Measurements from ENCODE around the gene MGAT5B.

The MGAT5B gene

DNA sequence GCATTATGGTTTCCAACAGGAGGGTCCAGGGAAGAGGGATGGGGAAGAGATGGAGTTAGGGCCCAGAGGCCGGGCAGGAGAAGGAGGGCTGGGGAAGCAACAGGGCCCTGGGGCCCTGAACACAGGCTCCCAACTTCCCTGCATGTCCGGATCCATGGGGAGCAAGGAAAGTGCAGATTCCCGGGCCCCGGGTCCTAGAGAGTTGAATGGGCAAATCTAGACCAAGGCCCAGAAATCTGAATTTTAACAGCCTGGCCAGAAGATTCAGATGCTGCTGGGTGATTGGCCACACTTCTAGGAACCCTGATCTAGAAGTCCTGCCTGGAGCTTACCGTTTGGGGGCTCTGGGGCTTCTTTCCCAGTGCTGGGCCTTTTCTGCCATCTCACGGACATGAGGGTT, 13.2 kb downstream of the MGAT5B start:
- DNase-seq, result no peak

- no peak for DNase-seq
These were observed 13.8 kb downstream of the MGAT5B start for GRCh38 chr17:76881966-76882365.

DNA sequence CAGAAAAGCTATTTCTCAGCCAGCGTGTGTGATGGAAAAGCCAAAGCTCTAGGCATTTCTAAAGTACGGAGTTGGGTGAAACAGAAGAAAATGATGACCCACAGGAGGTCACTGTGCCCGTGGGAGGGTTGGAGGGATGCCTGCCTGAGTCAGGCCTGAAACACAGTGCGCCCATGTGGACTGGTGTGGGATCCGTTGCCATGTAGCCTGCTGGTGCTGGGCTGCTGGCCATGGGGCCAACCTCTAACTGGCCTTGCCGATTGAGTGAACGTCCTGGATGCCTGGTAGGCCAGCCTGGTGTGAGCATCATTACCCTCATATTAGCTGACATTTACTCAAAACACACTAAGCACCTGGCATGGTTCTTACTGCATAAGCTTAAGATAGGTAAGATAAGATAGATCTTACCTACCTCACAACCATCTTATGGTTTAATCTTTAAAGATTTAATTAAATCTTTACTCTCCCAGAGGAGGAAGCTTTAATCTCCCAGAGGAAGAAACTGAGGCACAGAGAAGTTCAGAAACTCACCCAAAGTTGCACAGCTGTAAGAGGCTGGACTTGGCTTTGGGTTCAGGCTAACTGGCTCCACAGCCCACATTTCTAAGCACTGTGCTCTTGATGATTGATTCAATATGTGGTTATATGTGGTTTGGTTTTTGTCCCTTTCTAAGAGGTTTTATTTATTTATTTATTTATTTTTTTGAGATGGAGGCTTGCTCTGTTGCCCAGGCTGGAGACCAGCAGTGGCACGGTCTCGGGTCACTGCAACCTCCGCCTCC, 15.7 kb downstream of the MGAT5B start:
- no peak for DNase-seq

DNA sequence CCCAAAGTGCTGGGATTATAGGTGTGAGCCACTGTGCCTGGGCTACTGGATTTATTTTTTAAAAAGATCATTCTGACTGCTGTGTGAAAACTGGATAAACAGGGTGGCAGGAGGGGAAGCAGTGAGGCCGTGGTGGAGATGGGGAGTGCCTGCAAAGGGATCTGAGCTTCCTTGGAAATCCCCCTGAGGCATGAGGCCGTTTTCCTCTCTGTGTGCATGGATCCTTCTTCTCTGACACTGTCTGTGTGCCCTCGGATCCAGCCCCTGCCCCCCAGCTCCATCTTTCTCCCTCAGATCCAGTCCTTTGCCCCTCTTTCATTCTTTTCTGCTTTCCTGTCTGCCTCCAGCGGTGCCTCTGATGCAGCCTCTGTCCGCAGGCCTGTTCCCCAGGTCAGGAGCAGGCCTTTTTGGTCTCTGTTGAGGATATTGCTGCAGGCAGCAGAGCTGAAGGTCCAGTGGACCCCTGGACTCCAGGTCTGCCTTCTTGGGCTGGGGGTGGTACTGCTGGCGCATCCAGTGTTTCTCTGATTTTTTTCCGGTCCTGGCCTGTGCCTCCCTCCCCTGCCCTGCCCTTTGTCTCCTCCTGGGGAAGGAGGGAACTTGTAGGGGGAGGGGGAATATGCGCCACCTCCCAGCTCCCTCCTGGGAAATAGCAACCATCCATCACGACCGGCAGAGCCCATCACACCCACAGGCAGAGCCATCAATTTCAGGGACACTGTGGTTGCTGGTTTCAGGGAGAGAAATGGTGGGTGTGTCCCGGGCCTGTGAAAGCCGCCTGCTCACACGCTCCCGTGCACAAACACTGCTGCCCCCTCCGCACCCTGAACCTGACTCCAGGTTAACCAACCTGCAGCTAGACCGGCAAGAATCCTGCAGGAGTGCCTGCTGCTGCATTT, 17.0 kb downstream of the MGAT5B start:
- no peak for DNase-seq

GRCh38 chr17:76885894-76886290, 17.7 kb downstream of the MGAT5B start:
- DNase-seq, result no peak

DNA sequence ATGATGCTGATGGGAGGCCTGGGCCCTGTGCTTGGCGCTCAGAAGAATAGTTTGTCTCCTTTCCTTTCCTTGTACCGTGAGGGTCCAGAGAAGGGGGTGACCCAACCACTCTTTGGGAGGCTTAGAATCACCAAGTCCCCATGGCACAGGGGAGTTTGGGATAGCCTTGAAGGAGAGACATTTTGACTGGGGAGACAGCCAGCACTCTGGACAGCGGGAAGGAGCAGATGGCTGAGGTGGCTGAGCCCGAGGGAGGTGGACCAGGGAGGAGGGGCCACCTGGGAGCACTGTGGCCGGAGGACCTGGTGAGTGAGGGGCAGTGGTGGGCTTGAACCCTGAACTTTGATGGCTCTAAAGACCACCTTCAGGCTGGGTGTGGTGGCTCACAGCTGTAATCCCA, 18.2 kb downstream of the MGAT5B start:
- DNase-seq, result no peak

DNA sequence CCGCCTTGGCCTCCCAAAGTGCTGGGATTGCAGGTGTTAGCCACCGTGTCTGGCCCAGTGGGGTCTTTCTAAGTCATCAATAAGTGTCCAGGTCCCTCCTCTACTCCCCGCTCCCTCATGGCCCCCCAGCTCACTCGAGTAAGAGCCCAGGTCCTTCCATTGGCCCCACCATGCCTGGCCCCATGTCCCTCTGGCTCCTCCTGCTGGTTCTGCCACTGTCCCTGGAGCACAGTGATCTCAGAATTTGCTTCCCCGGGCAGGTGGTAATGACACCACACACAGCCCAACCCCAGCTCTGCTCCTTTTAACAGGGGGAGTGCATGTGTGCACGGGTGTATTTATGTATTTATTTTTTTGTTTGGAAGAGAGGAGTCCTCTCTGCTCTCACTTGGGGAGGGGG, 19.6 kb downstream of the MGAT5B start:
- DNase-seq, result no peak

DNA sequence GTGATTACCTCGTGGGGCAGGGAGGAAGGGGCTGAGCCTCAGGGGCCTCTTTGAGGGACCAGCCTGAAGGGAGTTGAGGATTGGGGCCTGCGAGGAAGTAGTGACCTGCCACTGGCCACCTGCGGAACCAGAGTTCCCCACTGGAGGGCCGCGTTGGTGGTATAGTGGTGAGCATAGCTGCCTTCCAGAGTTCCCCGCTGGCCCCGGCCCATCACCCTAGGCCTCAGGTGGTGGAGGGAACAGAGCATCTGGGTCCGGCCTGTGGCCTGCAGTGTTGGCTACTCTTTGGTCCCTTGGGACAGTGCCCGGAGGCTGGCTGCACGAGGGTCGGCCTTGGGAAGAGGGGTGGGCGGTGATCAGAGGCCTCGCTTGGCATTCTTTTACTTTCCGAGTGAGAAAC, 20.5 kb downstream of the MGAT5B start:
- no peak for DNase-seq

DNA sequence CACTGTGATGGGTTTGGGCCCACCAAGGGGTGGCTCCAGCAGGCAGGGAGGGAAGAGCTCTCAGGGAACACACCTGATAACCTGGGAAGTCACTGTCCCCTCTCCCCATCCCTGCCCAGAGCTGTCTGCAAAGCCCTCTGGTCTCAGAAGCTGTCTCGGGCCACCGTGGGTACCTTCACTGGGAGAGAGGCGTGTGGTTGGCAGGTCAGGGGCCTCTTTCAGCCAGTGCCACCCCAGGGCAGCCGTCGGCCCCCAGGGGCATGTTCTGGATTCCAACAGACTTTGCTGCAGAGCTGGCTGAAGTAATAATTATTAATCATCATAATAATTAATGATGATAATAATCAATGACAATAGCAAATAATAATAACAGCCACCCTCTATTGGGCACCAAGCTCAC, 21.1 kb downstream of the MGAT5B start:
- DNase-seq, result no peak

DNA sequence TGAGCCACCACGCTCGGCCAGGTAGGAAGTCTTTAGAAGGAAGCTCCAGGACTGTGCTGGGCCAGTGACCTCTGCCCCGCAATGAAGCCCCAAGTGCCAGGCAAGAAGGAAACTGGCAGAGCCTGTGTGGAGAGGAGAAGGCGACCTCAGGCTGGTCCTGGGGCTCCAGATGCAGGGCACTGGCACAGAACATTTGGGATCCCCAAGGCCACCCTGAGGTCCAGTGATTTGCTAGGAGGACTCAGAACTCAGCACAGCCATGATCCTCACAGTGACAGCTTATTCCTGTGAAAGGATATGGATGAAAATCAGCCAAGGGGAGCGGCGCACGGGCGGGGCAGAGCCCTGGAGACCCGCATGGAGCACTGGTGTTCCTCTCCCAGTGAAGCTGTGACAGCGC, 24.1 kb downstream of the MGAT5B start:
- DNase-seq, result no peak

DNA sequence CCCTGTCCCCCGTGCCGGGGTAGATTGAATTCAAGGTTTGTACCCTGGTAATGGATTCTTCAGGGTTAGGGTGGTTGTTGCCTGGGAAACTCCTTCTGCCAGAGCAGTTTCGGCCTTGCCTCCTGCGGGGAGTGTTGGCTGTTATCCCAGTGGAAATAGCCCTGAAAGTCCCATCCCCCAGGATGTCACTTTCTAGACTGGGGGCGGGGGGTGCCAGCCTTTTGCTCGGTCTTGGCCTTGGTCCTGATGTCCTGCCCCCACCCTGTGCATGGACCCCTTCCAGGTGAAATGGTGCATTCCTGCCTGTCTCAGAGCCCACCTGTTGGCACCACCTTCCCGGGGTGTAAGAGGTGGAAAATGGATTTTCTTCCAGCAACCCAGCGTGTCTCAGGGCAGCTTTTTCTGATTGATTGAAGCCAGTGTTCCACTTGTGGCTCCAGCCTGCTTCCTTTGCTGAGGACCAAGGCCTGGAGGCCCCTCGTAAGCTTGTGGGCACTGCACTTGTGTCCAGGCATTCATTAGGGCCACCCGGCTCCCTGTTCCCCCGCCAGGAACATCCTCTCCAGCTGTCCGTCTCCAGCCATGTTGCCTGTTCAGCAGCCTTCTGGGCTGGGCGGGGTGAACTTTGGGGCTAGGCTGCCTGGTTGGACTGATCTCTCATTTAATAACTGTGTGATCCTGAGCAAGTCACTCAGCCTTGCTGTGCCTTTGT, 25.6 kb downstream of the MGAT5B start:
- no peak for DNase-seq

GRCh38 chr17:76894842-76895241, 26.6 kb downstream of the MGAT5B start:
- no peak for DNase-seq

- no peak for DNase-seq
These were observed 28.8 kb downstream of the MGAT5B start for GRCh38 chr17:76897023-76897422.

- no peak for DNase-seq
These were observed 31.2 kb downstream of the MGAT5B start for GRCh38 chr17:76899414-76899813.

DNA sequence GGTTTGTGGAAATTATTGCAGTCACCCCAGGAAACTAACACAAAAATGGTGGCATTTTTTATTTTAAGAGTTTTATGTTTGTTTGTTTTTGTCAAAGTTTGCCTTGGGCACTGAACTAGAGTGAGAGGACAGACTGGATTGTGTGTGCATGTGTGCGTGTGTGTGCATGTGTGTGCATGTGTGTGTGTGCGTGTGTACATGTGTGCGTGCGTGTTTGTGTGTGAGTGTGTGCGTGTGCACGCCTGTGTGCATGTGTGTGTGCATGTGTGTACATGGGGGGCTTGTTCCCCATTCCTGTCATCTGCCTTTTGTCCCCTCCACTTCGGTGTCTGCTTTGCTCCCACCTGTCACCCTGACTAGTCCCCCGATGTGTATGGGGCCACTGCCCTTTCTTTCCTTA, 32.5 kb downstream of the MGAT5B start:
- no peak for DNase-seq

DNA sequence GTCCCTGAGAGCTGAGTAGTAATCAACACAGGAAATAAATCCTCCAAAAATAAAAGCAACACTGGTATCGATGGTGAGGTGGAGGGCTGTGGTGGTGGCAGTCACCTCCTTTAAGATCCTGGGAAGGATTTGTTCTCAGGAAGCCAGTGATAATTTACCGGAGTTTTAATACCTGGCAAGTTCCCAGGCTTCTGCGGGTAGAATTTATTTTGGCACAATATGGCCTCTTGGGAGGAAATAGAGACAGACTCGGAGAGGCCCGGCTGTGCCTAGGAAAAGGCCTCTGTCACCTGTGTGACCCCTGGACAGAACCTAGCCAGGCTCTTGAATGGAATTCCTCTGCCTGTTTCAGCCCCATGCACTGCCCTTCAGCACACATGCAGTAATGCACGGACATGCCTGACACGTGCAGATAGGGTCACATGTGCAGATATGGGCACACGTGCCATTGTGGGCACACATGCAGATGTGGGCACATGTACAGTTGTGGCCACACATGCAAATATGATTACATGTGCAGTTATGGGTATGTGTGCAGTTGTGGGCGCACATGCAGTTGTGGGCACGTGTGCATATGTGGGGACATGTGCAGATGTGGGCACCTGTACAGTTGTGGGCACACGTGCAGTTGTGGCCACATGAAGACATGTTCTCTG, 33.5 kb downstream of the MGAT5B start:
- no peak for DNase-seq

DNA sequence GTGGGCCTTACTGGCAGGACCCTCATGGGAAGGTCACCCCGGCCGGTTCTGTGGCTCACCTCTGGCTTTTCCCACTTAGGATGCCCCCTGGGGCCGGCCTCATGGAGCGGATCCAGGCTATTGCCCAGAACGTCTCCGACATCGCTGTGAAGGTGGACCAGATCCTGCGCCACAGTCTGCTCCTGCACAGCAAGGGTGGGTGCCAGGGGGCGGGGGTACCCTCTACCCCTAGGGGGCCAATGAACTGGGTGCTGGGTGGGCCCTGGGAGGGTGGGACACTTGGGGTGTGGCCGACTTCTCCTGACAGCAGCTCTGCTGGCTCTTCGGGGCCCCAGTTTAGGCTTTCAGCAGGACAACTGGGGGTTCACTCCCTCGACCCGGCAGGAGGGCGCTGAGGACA, 34.3 kb downstream of the MGAT5B start:
- DNase-seq, result no peak

- no peak for DNase-seq
These were observed 35.4 kb downstream of the MGAT5B start for GRCh38 chr17:76903631-76904030.

DNA sequence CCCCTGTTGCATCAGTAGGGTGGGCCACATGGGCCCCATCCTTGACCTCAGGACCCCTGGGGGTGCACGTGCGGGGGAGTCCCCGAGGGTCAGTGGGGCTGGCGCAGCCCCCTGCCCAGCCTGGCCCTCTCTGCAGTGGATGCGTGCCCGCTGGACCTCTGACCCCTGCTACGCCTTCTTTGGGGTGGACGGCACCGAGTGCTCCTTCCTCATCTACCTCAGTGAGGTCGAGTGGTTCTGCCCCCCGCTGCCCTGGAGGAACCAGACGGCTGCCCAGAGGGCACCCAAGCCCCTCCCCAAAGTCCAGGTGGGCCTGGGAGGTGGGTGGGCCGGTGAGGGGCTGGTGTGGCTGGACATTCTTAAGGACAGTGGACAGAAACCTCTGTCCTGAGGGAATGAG, 35.9 kb downstream of the MGAT5B start:
- DNase-seq, result no peak

- DNase-seq, result no peak
These were observed 36.8 kb downstream of the MGAT5B start for GRCh38 chr17:76905036-76905435.

DNA sequence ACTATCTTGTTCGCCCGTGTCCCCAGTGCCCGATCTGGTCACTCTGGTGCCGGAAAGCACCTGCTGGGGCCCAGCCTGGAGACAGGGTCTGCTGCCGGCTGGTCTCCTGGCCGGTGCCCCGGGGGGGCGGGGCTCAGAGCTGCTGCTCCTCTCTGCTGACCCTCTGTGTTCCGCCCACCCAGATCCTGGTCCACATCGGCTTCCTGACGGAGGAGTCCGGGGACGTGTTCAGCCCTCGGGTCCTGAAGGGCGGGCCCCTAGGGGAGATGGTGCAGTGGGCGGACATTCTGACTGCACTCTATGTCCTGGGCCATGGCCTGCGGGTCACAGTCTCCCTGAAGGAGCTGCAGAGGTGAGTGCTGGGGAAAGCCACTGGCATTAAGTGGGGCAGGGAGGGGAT, 37.6 kb downstream of the MGAT5B start:
- no peak for DNase-seq

DNA sequence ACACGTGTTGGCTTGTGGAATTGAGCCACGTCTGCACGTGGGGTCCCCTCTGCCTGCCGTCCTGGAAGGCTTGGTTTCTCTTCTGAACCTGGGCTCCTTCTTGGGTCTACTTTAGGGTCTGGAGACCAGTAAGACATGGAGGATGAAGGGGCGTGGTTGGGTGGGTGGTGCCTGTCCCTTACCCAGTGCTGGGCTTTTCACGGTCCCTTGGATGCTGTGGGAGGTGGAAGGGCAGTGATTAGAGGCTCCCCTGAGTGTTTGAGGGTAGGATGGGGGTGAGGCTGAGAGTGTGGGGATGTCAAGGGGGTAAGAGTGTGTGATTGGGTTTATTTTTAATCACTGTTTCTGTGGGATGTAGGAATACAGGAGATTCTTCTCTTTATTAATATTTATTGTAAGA, 38.3 kb downstream of the MGAT5B start:
- no peak for DNase-seq

- no peak for DNase-seq
These were observed 39.1 kb downstream of the MGAT5B start for GRCh38 chr17:76907352-76907751.

All from NCI-H1694 (cell line).